Fibroblast of the aortic adventitia (primary cell): ENCODE data around the gene DCHS2. TPM values are rescaled to one million over a fixed set of nuclear protein-coding genes. Genes with fewer than 3 reads are reported as not detected.

Experiments used
- DNase-seq: peaks from one replicate; pipeline ENCODE4 v3.0.0-alpha.2; 2010; ENCODE audit warnings: low read depth
- H3K4me3 ChIP-seq: 2 replicates; pipeline ENCODE4 v1.5.1; 2011; ENCODE audit warnings: low read depth, mild to moderate bottlenecking, control low read depth, low read length, moderate library complexity
- CTCF ChIP-seq: IDR thresholded peaks from 2 replicates; pipeline ENCODE4 v1.5.1; 2011; ENCODE audit warnings: mild to moderate bottlenecking, low read length, control low read depth, inconsistent platforms; ENCODE audit not compliant: insufficient read depth
- total RNA-seq: library from RNA; depleted of rRNA; stranded (reverse); fragments of >200 nt; gene quantifications from 2 replicates; pipeline ENCODE4 v1.2.3, GENCODE V29; 2012; ENCODE audit warnings: low replicate concordance

The DCHS2 gene
- total RNA-seq, 1 donor = under 0.01 TPM

- DNase-seq = no peak
- TF ChIP-seq CTCF = no peak
- H3K4me3 ChIP-seq = no peak overlapping the region
Observed at GRCh38 chr4:154476232-154476631, 15.4 kb downstream of the DCHS2 start.

- H3K4me3 ChIP-seq = no peak overlapping the region
- DNase-seq = no peak
- no peak for TF ChIP-seq CTCF
Observed at GRCh38 chr4:154475820-154476219, 15.8 kb downstream of the DCHS2 start.

GRCh38 chr4:154473497-154473896 lies 18.1 kb downstream of the DCHS2 start:
- DNase-seq = no peak
- TF ChIP-seq CTCF = no peak
- no peak overlapping the region for H3K4me3 ChIP-seq

- no peak overlapping the region for H3K4me3 ChIP-seq
- no peak for TF ChIP-seq CTCF
- DNase-seq = no peak
Observed at GRCh38 chr4:154472858-154473257, 18.7 kb downstream of the DCHS2 start.

GRCh38 chr4:154471526-154472331 lies 19.9 kb downstream of the DCHS2 start:
- no peak overlapping the region for H3K4me3 ChIP-seq
- no peak for DNase-seq
- no peak for TF ChIP-seq CTCF

- no peak overlapping the region for H3K4me3 ChIP-seq
- no peak for DNase-seq
- no peak for TF ChIP-seq CTCF
Observed at GRCh38 chr4:154471032-154471431, 20.6 kb downstream of the DCHS2 start.

GRCh38 chr4:154467886-154468285 lies 23.7 kb downstream of the DCHS2 start:
- H3K4me3 ChIP-seq = no peak overlapping the region
- TF ChIP-seq CTCF = no peak
- DNase-seq = peak; percentile 7
